Right lobe of liver (tissue), 6 donors: ENCODE data around the gene CACNB3. TPM values are rescaled to one million over a fixed set of nuclear protein-coding genes. Genes with fewer than 3 reads are reported as not detected.

Experiments
- ATAC-seq, 4 donors: fragments of 200-7000 bp; cut with Tn5 transposase; one replicate each; pipeline ENCODE4 v1.9.1; 2020; ENCODE audit warnings: mild to moderate bottlenecking in 4 of 4, moderate library complexity in 4 of 4
- DNase-seq, 3 donors: peaks; one replicate each; pipeline ENCODE4 v3.0.0-alpha.2; 2020
- H3K27ac ChIP-seq, 3 donors: fragments of 200-600 bp; one replicate each; pipeline ENCODE4 v1.8.0; 2022
- H3K27me3 ChIP-seq, 2 donors: fragments of 200-600 bp; one replicate each; pipeline ENCODE4 v1.8.0; 2022
- H3K36me3 ChIP-seq, 4 donors: fragments of 200-600 bp; sonication (generic) in 1 of 4; one replicate each; pipeline versions ENCODE4 v1.5.1 to v1.8.0; 2017 to 2022; ENCODE audit warnings: control low read depth in 1 of 4
- H3K4me1 ChIP-seq, 4 donors: fragments of 200-600 bp; sonication (generic) in 1 of 4; one replicate each; pipeline versions ENCODE4 v1.5.1 to v1.8.0; 2017 to 2022; ENCODE audit warnings: control low read depth in 1 of 4
- H3K4me3 ChIP-seq, 3 donors: fragments of 200-600 bp; one replicate each; pipeline ENCODE4 v1.8.0; 2022
- H3K9me3 ChIP-seq, 4 donors: fragments of 200-600 bp; sonication (generic) in 1 of 4; one replicate each; pipeline versions ENCODE4 v1.5.1 to v1.8.0; 2017 to 2022; ENCODE audit warnings: control low read depth in 1 of 4
- CTCF ChIP-seq, 4 donors: fragments of 200-600 bp in 3 of 4; fragments of 450-650 bp in 1 of 4; IDR thresholded peaks; one replicate each; pipeline versions ENCODE4 v1.5.1 to v1.8.0; 2016 to 2022; ENCODE audit warnings: antibody characterized with exemption in 4 of 4, mild to moderate bottlenecking in 2 of 4
- POLR2A ChIP-seq: fragments of 450-650 bp; IDR thresholded peaks from one replicate; pipeline ENCODE4 v1.6.1; 2017; ENCODE audit warnings: antibody characterized with exemption, mild to moderate bottlenecking
- WGBS: methylation state at CpG from one replicate; pipeline ENCODE4 v1.1.6; 2018; ENCODE audit warnings: low coverage, low lambda C conversion rate; ENCODE audit not compliant: insufficient coverage; ENCODE audit errors: missing lambda C conversion rate; 5-methylcytosine and 5-hydroxymethylcytosine counted together
- intact Hi-C, 2 donors: fragments of 100-400 bp; cut with DNase I; formaldehyde crosslinking; loops; one replicate each; pipeline versions ENCODE4 v1.11.2 to v1.14.1; 2022
- total RNA-seq, 6 experiments: library from RNA; depleted of rRNA in 2 of 6; stranded (reverse); fragments of >200 nt in 2 of 6; fragmentation: NEBNext Ultra II Directional in 3 of 6; extraction: Animal tissue kit (Norgen Biotek cat#: 25700) in 3 of 6; gene quantifications; one replicate each; pipeline versions ENCODE4 v1.1.0 to v1.2.4, GENCODE V29; 2016 to 2023
- donor health status: DM: no; HTN: yes; CAD: no.
- donor health status: DM: no; HTN: no; CAD: no.
- donor health status: DM: no; HTN: no; CAD: no.
- donor health status: DM: no; HTN: yes; CAD: no.
- donor health status: DM: no; HTN: yes; CAD: no.

The CACNB3 gene
- total RNA-seq, 6 experiments from 2014 or later = 0.62 to 2.1 (median 1.2) TPM

- peak; percentile 5 to 28 (median 10) for ATAC-seq
- no peak for TF ChIP-seq CTCF (IDR thresholded peaks at IDR 0.05)
- TF ChIP-seq POLR2A = no peak
These were observed 29.8 kb upstream of the CACNB3 start for GRCh38 chr12:48788524-48788853.

GRCh38 chr12:48788854-48789775 lies 29.2 kb upstream of the CACNB3 start, which contains the start of gene ADCY6:
TSS of gene ADCY6 (minus strand) at chr12:48789089. CDS start at chr12:48783434, 5,655 bp downstream.
- intact Hi-C loops = no loop called here
- H3K27ac ChIP-seq = peak within 1 kb of the TSS; percentile 80 to 89 (median 83)
- 0% methylated on average over 36 of the region's 86 CpGs for WGBS
- ATAC-seq = peak; percentile 93 to 95 (median 94)
- H3K4me1 ChIP-seq = peaks cover 0 to 12% (median 4%) of the 10 kb centered on the region in 4 donors
- H3K9me3 ChIP-seq = no peaks in the 10 kb centered on the region
- H3K36me3 ChIP-seq = no peaks in the 10 kb centered on the region
- TF ChIP-seq POLR2A = no peak
- TF ChIP-seq CTCF (IDR thresholded peaks at IDR 0.05) = no peak
- H3K27me3 ChIP-seq = no peaks in the 10 kb centered on the region
- H3K4me3 ChIP-seq = peak within 1 kb of the TSS; percentile 85 to 93 (median 91)
- DNase-seq = peak; percentile 87 to 92 (median 92)

More at GRCh38 chr12:48788524-48788853, 29.8 kb upstream of the CACNB3 start:
- intact Hi-C loops = no loop called here
- Histone ChIP-seq H3K36me3 (no peaks in the 10 kb centered on the region), H3K4me1 (peaks cover 0 to 12% (median 4%) of the 10 kb centered on the region in 4 donors), H3K27me3 (no peaks in the 10 kb centered on the region), H3K4me3 (peak overlapping the region; percentile 85 to 93 (median 91)), H3K27ac (peak overlapping the region; percentile 21 to 39 (median 37)), H3K9me3 (no peaks in the 10 kb centered on the region)
- 0% methylated on average over 2 of the region's 25 CpGs for WGBS
- DNase-seq = no peak

GRCh38 chr12:48789858-48790326 lies 28.4 kb upstream of the CACNB3 start:
- TF ChIP-seq POLR2A (no peak), CTCF (IDR thresholded peaks at IDR 0.05) (no peak)
- Histone ChIP-seq H3K27ac (peak overlapping the region in 2 of 3 donors; percentile 80 to 89), H3K4me1 (peaks cover 0 to 12% (median 4%) of the 10 kb centered on the region in 4 donors), H3K36me3 (no peaks in the 10 kb centered on the region), H3K9me3 (no peaks in the 10 kb centered on the region), H3K27me3 (no peaks in the 10 kb centered on the region), H3K4me3 (peak overlapping the region; percentile 85 to 93 (median 91))
- no peak for DNase-seq
- intact Hi-C loops = no loop called here
- ATAC-seq = no peak
- 3% methylated on average over 3 of the region's 4 CpGs for WGBS

- H3K4me1 ChIP-seq = peaks cover 0 to 10% (median 0%) of the 10 kb centered on the region in 4 donors
- ATAC-seq = no peak
- intact Hi-C loops = no loop called here
These were observed 24.6 kb upstream of the CACNB3 start for GRCh38 chr12:48793696-48794095.

More at GRCh38 chr12:48793696-48794095, 24.6 kb upstream of the CACNB3 start:
- H3K4me3 ChIP-seq = no peak overlapping the region
- H3K9me3 ChIP-seq = no peaks in the 10 kb centered on the region
- no peak for TF ChIP-seq POLR2A
- no peak for TF ChIP-seq CTCF (IDR thresholded peaks at IDR 0.05)
- DNase-seq = no peak
- no peaks in the 10 kb centered on the region for H3K36me3 ChIP-seq
- 84% methylated on average over 3 of the region's 3 CpGs for WGBS
- H3K27ac ChIP-seq = no peak overlapping the region
- H3K27me3 ChIP-seq = no peaks in the 10 kb centered on the region
